Measurements from ENCODE around the gene DLG1.
"Not testable (repeated sequence)": the region's sequence is repeated elsewhere in the genome, so short reads cannot be mapped to it uniquely, and the experiment has no call there.

DLG1 gene

GRCh38 chr3:197104738-197105137 lies 193.7 kb downstream of the DLG1 start:
- H2AFZ ChIP-seq (ENCODE audit: low read depth, low read length) = no peak overlapping the region
- no peaks in the 10 kb centered on the region for H3K27me3 ChIP-seq (ENCODE audit: insufficient read depth, low read length)
- no peak overlapping the region for H3K4me3 ChIP-seq (ENCODE audit: low read length)
- peaks cover 6% of the 10 kb centered on the region for H3K9me3 ChIP-seq (ENCODE audit: low read length)
- peaks cover 24% of the 10 kb centered on the region for H3K36me3 ChIP-seq (ENCODE audit: insufficient read depth, low read length)
- no peaks in the 10 kb centered on the region for H3K4me1 ChIP-seq (ENCODE audit: insufficient read depth, low read length)

DNA sequence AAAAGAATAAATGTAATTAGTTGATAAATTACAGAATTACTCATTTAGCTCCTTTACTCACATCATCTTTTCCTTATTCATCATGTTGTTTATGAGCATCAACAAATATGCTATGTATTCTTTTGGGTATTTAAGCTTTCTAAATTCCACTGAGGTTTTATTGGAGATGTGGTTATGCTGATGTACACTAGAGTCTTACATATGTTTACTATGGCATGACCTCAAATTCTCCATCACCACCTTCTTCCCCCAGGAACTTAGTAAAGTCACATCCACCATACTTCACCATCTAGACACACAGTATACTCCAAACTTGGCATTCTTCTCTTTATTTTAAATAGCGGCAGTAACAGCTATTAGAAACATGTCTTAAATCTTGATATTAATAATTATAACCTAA lies 194.6 kb downstream of the DLG1 start:
- H3K9me3 ChIP-seq (ENCODE audit: low read length) = peaks cover 3% of the 10 kb centered on the region
- H3K36me3 ChIP-seq (ENCODE audit: insufficient read depth, low read length) = peaks cover 15% of the 10 kb centered on the region
- no peaks in the 10 kb centered on the region for H3K4me1 ChIP-seq (ENCODE audit: insufficient read depth, low read length)
- no peaks in the 10 kb centered on the region for H3K27me3 ChIP-seq (ENCODE audit: insufficient read depth, low read length)
- no peak overlapping the region for H2AFZ ChIP-seq (ENCODE audit: low read depth, low read length)
- no peak overlapping the region for H3K4me3 ChIP-seq (ENCODE audit: low read length)

DNA sequence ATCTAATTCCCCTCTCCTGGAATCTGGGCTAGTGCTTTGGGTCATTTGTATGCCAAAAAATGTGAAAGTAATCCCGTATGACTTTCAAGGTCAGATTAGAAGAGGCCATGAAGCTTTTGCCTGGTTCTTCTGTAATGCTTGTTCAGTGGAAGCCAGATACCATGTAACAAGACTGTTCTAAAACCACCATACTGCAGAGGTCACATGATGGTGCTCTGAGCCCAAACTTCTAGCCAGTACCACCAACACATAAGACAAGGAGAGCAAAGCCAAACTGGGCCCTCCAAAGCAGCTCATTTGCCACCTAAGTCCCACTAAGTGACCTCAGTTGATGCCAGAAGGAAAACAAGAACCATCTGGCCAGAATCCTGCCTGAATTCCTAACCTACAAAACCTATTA lies 204.5 kb downstream of the DLG1 start:
- Histone ChIP-seq H3K36me3 (ENCODE audit: insufficient read depth, low read length) (peaks cover 20% of the 10 kb centered on the region), H3K4me1 (ENCODE audit: insufficient read depth, low read length) (no peaks in the 10 kb centered on the region), H3K9me3 (ENCODE audit: low read length) (no peaks in the 10 kb centered on the region), H3K4me3 (ENCODE audit: low read length) (no peak overlapping the region), H2AFZ (ENCODE audit: low read depth, low read length) (no peak overlapping the region), H3K27me3 (ENCODE audit: insufficient read depth, low read length) (no peaks in the 10 kb centered on the region)

GRCh38 chr3:197088370-197088769 lies 210.0 kb downstream of the DLG1 start:
- H2AFZ ChIP-seq (ENCODE audit: low read depth, low read length) = no peak overlapping the region
- H3K4me3 ChIP-seq (ENCODE audit: low read length) = no peak overlapping the region
- H3K9me3 ChIP-seq (ENCODE audit: low read length) = no peaks in the 10 kb centered on the region
- H3K36me3 ChIP-seq (ENCODE audit: insufficient read depth, low read length) = peaks cover 21% of the 10 kb centered on the region
- no peaks in the 10 kb centered on the region for H3K27me3 ChIP-seq (ENCODE audit: insufficient read depth, low read length)
- no peaks in the 10 kb centered on the region for H3K4me1 ChIP-seq (ENCODE audit: insufficient read depth, low read length)

GRCh38 chr3:197085137-197085536 lies 213.3 kb downstream of the DLG1 start:
- Histone ChIP-seq H2AFZ (ENCODE audit: low read depth, low read length) (no peak overlapping the region), H3K36me3 (ENCODE audit: insufficient read depth, low read length) (peaks cover 29% of the 10 kb centered on the region), H3K9me3 (ENCODE audit: low read length) (no peaks in the 10 kb centered on the region), H3K27me3 (ENCODE audit: insufficient read depth, low read length) (no peaks in the 10 kb centered on the region), H3K4me1 (ENCODE audit: insufficient read depth, low read length) (no peaks in the 10 kb centered on the region), H3K4me3 (ENCODE audit: low read length) (no peak overlapping the region)

- no peak overlapping the region for H3K4me3 ChIP-seq (ENCODE audit: low read length)
Measured at GRCh38 chr3:197083486-197083885, 214.9 kb downstream of the DLG1 start.

GRCh38 chr3:197082871-197083270 lies 215.5 kb downstream of the DLG1 start:
- Histone ChIP-seq H3K4me3 (ENCODE audit: low read length) (no peak overlapping the region), H3K9me3 (ENCODE audit: low read length) (no peaks in the 10 kb centered on the region), H3K36me3 (ENCODE audit: insufficient read depth, low read length) (peaks cover 18% of the 10 kb centered on the region), H3K4me1 (ENCODE audit: insufficient read depth, low read length) (peaks cover under 1% of the 10 kb centered on the region), H2AFZ (ENCODE audit: low read depth, low read length) (no peak overlapping the region), H3K27me3 (ENCODE audit: insufficient read depth, low read length) (no peaks in the 10 kb centered on the region)

More at GRCh38 chr3:197083486-197083885, 214.9 kb downstream of the DLG1 start:
- Histone ChIP-seq H2AFZ (ENCODE audit: low read depth, low read length) (no peak overlapping the region), H3K27me3 (ENCODE audit: insufficient read depth, low read length) (no peaks in the 10 kb centered on the region), H3K36me3 (ENCODE audit: insufficient read depth, low read length) (peaks cover 21% of the 10 kb centered on the region), H3K9me3 (ENCODE audit: low read length) (no peaks in the 10 kb centered on the region), H3K4me1 (ENCODE audit: insufficient read depth, low read length) (no peaks in the 10 kb centered on the region)

DNA sequence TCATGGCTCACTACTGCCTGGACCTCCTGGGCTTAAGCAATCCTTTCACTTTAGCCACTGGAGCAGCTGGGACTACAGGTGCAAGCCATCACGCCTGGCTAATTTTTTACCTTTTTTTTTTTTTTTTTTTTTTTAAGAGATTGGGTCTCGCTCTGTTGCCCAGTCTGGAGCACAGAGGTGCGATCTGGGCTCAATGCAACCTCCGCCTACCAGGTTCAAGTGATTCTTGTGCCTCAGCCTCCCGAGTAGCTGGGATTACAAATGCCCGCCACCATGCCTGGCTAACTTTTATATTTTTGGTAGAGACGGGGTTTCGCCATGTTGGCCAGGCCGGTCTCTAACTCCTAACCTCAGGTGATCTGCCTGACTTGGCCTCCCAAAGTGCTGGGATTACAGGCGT lies 218.1 kb downstream of the DLG1 start:
- Histone ChIP-seq H2AFZ (ENCODE audit: low read depth, low read length) (no peak overlapping the region), H3K4me3 (ENCODE audit: low read length) (no peak overlapping the region), H3K36me3 (ENCODE audit: insufficient read depth, low read length) (peaks cover 13% of the 10 kb centered on the region), H3K4me1 (ENCODE audit: insufficient read depth, low read length) (peaks cover 25% of the 10 kb centered on the region), H3K9me3 (ENCODE audit: low read length) (no peaks in the 10 kb centered on the region), H3K27me3 (ENCODE audit: insufficient read depth, low read length) (no peaks in the 10 kb centered on the region)

GRCh38 chr3:197076415-197076814 lies 222.0 kb downstream of the DLG1 start:
- peaks cover 11% of the 10 kb centered on the region for H3K36me3 ChIP-seq (ENCODE audit: insufficient read depth, low read length)
- H3K27me3 ChIP-seq (ENCODE audit: insufficient read depth, low read length) = no peaks in the 10 kb centered on the region
- H3K9me3 ChIP-seq (ENCODE audit: low read length) = no peaks in the 10 kb centered on the region
- no peak overlapping the region for H3K4me3 ChIP-seq (ENCODE audit: low read length)
- no peak overlapping the region for H2AFZ ChIP-seq (ENCODE audit: low read depth, low read length)
- H3K4me1 ChIP-seq (ENCODE audit: insufficient read depth, low read length) = peaks cover 25% of the 10 kb centered on the region

DNA sequence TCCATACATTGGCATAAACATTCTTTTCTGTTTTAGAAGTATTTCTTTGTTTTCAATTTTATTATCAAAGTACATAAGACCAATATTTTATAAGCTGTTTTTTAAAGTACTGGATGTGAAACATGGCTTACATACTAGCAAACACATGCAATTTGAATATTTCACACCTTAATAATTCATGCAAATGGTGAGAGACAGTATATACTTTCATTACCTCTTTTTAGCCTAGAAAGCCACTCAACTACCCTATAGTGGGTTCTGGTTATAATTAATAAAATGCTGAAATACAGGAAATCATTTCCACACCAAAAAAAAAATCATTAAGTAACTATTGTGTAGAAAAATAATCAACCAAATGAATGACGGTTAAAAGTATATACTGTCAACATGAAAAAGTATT lies 230.3 kb downstream of the DLG1 start:
- Histone ChIP-seq H2AFZ (ENCODE audit: low read depth, low read length) (no peak overlapping the region), H3K4me3 (ENCODE audit: low read length) (no peak overlapping the region), H3K36me3 (ENCODE audit: insufficient read depth, low read length) (peaks cover 25% of the 10 kb centered on the region), H3K9me3 (ENCODE audit: low read length) (no peaks in the 10 kb centered on the region), H3K4me1 (ENCODE audit: insufficient read depth, low read length) (no peaks in the 10 kb centered on the region), H3K27me3 (ENCODE audit: insufficient read depth, low read length) (no peaks in the 10 kb centered on the region)

DNA sequence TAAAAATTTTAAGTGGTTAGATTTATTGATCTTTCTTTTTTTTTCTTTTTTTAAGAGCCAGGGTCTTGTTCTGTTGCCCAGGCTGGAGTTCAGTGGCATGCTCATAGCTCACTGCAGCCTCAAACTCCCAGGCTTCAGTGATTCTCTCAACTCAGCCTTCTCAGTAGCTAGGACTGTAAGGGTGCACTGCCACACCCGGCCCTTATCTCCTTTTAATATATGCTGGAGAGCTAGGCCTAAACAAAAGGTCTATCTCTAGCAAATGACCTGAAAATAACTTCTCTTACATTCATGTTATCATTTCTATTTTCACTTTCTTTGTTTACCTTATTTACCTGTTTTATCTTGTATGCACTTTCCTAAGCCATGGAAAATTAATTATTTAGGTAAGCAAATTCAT lies 233.6 kb downstream of the DLG1 start:
- Histone ChIP-seq H3K9me3 (ENCODE audit: low read length) (no peaks in the 10 kb centered on the region), H3K36me3 (ENCODE audit: insufficient read depth, low read length) (peaks cover 45% of the 10 kb centered on the region), H2AFZ (ENCODE audit: low read depth, low read length) (no peak overlapping the region), H3K27me3 (ENCODE audit: insufficient read depth, low read length) (no peaks in the 10 kb centered on the region), H3K4me1 (ENCODE audit: insufficient read depth, low read length) (no peaks in the 10 kb centered on the region), H3K4me3 (ENCODE audit: low read length) (no peak overlapping the region)

DNA sequence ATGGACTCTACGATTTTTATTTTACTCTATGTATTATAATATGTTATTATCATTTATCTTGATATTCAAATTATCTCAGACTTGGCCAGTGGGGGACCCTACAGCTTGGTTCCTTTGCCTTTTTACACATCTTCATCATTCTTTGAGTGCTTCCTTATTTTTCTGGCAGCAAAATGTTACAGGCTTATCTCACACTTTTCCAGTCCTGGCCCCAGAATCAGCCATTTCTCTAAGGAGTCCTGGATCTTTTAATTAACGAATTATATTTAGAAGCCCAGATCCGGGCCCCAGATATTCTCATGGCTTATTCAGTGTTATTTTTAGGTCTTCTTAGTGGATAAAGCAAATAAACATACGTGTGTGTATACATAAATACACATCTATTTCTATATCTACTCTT lies 236.0 kb downstream of the DLG1 start:
- Histone ChIP-seq H3K36me3 (ENCODE audit: insufficient read depth, low read length) (peaks cover 66% of the 10 kb centered on the region), H3K9me3 (ENCODE audit: low read length) (no peaks in the 10 kb centered on the region), H2AFZ (ENCODE audit: low read depth, low read length) (no peak overlapping the region), H3K4me3 (ENCODE audit: low read length) (no peak overlapping the region), H3K4me1 (ENCODE audit: insufficient read depth, low read length) (no peaks in the 10 kb centered on the region), H3K27me3 (ENCODE audit: insufficient read depth, low read length) (no peaks in the 10 kb centered on the region)

DNA sequence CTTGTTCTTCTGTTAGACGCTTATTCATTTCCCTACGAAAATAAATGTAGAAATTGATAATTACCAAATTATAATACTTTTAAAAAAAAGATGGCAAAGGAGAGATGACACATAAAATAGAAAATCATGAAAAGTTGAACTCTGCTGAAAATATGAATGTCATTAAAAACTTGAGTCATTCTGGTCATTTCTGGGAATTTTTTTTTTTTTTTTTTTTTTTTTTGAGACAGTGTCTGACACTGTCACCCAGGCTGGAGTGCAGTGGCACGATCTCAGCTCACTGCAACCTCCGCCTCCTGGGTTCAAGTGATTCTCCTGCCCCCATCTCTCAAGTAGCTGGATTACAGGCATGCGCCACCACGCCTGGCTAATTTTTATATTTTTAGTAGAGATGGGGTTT lies 246.8 kb downstream of the DLG1 start:
- H3K9me3 ChIP-seq (ENCODE audit: low read length); H3K4me1 ChIP-seq (ENCODE audit: insufficient read depth, low read length); H3K27me3 ChIP-seq (ENCODE audit: insufficient read depth, low read length); H3K4me3 ChIP-seq (ENCODE audit: low read length); H2AFZ ChIP-seq (ENCODE audit: low read depth, low read length): not testable (repeated sequence)
- peaks cover 64% of the 10 kb centered on the region for H3K36me3 ChIP-seq (ENCODE audit: insufficient read depth, low read length)

GRCh38 chr3:197050511-197050910 lies 247.9 kb downstream of the DLG1 start:
- Histone ChIP-seq H3K9me3 (ENCODE audit: low read length) (peaks cover 3% of the 10 kb centered on the region), H3K4me3 (ENCODE audit: low read length) (no peak overlapping the region), H3K4me1 (ENCODE audit: insufficient read depth, low read length) (no peaks in the 10 kb centered on the region), H3K36me3 (ENCODE audit: insufficient read depth, low read length) (peaks cover 63% of the 10 kb centered on the region), H2AFZ (ENCODE audit: low read depth, low read length) (no peak overlapping the region), H3K27me3 (ENCODE audit: insufficient read depth, low read length) (no peaks in the 10 kb centered on the region)
